Erythroblast (primary cell): ENCODE results near the gene PSKH1.

Experiments
- GATA1 ChIP-seq: IDR thresholded peaks from 2 replicates; pipeline ENCODE4 v1.6.1; 2011; ENCODE audit warnings: low read depth, mild to moderate bottlenecking, control low read depth, low read length, moderate library complexity
- POLR2A ChIP-seq: IDR thresholded peaks from 2 replicates; pipeline ENCODE4 v1.6.1; 2011; ENCODE audit warnings: mild to moderate bottlenecking, low read length

GRCh38 chr16:67881621-67882161 is 11.4 kb upstream of the PSKH1 start:
- TF ChIP-seq POLR2A (no peak), GATA1 (no peak)
